NCI-H82 treated with DMSO at 0.1 percent for 48 hours (cell line): ENCODE data around the gene ARHGAP24.
A peak's percentile ranks its signal among the peaks of the same experiment; 100 is the strongest.
"Not testable (repeated sequence)": the region's sequence is repeated elsewhere in the genome, so short reads cannot be mapped to it uniquely, and the experiment has no call there.

Experiments
- DNase-seq: peaks from one replicate; lab custom pipeline; 2025; ENCODE audit not compliant: unreplicated experiment; lab: John Stamatoyannopoulos, UW

The ARHGAP24 gene

DNA sequence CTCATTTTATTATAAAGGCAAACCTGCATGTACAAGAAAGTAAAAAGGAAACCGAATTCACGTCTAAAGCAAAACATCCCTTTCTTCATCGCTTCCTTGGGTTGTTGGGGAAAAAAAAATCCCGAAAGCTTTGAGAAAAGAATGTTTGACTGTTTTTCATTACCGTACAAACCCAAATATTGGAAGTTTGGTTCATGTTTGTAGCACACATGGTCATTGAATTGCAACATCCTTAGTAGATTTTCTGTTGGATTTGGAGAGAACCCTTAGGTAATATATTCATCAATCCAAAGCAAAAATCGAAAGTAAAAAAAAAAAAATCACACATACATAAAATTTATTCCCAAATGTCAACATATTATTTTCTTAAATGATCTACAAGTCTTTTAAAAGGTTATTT is 464.6 kb downstream of the ARHGAP24 start:
- DNase-seq: no peak

DNA sequence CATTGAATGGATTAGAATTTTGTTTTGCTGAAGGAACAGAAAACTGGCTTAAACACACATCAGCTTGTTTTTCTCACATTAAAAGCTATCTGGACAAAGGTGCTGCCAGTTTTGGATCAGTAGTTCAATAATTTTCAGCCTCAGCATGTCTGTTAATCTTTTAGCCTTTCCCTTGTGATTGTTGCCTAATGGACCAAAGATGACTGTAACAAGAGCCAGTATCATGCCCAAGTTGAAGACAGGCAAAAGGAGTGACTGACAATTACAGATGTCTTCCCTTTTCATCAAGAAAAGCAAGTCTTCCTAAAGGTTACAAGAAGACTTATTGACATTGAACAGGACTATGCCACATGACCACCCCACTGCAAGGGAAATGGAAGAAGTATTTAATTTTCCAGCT is 465.2 kb downstream of the ARHGAP24 start:
- no peak for DNase-seq

DNA sequence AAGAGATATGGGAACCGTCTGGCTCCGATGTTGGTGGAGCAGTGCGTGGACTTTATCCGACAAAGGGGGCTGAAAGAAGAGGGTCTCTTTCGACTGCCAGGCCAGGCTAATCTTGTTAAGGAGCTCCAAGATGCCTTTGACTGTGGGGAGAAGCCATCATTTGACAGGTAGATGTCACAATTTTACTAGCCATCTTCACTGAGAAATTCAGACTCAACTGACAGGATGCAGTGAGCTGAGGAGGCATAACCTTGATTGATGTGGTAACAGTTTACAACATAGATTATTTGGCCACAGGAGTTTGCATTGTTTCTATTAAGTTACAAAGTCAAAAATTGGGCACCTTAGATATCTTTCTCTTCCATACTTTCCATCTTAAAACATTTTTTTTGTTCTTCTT is 467.2 kb downstream of the ARHGAP24 start:
- no peak for DNase-seq

DNA sequence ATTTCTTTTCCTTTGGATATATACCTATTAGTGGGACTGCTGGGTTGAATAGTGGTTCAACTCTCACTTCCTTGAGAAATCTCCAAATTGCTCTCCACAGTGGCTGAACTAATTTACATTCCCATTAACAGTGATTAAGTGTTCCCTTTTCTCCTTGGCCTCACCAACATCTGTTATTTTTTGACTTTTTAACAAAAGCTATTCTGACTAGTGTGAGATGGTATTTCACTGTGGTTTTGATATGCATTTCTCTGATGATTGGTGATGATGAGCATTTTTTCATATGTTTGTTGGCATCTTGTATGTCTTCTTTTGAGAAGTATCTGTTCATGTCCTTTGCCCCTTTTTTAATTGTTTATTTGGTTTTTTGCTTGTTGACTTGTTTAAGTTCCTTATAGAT is 471.9 kb downstream of the ARHGAP24 start:
- DNase-seq: no peak

DNA sequence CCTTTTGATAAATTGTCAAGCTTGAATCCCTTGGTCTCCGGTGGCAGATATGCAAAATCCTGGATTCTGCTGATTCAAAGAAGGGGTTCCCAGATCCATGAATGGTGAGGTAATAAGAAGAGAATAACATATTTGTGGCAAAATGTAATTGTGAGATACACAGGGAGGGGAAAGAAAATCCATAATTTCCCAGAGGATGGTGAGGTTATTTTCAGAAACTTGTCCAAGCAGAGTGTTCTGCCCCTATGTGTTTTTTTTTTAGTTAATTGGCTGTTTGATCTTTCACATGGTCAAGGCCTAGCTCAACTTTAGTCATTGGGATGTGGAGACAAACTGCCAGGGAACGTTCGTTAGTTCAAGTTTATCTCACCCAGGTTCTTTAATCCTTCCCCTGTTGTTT is 476.1 kb downstream of the ARHGAP24 start:
- no peak for DNase-seq

DNA sequence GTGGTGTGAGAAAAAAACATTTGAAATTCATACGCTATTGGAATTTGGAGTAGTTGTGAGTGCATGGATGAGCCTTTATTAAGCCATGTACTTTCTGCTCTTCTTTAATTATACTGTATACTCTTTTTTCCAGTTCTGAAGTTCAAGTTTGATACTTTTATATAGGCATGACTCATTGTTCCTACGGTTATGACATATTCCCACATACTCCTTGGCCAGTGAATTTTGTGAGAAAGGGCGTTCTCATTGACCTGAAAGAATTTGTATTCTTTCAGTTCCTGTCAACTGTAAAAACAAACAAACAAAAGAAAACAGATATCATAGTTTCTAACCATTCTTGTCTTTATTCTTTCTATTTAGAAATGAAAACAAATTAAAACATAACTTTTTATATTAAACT is 477.6 kb downstream of the ARHGAP24 start:
- DNase-seq: no peak

DNA sequence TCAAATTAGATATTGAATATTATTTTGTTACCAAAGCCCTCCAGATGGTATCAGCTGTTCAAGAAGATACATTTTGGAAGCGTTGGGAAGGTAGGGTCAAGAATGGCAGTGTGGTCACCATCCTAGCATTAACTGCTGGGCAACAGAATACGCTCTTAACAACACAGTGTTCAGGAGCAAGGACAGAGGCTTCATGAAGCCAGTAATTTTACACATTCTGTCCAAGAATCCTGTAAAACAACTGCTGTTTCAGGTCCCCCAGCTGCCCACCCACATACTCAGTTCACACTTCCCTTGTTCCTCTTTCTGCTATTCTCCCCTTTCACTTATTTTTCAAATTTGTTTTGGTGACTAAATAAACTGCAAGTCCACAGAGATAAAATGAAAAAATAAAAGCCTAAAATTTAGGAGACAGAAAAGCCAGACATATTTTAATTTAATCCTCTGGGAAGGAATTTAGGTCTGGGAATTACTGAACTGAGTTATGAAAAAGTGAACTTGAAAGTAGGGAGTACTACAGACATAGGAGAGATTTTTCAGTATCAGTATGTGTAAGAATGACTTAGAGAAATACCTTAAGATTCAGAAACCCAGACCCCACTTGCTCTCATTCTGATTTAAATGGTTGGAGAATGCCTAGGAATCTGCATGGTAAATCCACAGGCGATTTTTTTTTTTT is 478.2 kb downstream of the ARHGAP24 start:
- DNase-seq: no peak

DNA sequence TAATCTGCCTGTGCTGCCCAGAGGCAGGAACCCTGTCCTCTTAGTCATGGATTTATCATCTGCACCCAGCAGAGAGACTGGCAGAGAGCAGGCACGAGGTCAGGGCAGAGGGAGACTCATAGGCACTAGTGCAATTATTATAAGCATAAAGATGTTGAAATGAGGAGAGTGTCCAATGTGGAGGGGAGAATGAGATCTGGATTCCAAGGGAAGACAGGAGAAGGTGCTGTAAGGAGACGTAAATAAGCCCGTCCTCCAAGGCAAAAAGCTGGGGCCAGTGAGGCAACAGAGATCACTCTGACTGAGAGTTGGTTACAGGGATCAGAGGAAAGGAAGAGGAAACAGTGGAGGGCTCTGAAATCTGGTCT is 478.7 kb downstream of the ARHGAP24 start:
- DNase-seq: no peak

DNA sequence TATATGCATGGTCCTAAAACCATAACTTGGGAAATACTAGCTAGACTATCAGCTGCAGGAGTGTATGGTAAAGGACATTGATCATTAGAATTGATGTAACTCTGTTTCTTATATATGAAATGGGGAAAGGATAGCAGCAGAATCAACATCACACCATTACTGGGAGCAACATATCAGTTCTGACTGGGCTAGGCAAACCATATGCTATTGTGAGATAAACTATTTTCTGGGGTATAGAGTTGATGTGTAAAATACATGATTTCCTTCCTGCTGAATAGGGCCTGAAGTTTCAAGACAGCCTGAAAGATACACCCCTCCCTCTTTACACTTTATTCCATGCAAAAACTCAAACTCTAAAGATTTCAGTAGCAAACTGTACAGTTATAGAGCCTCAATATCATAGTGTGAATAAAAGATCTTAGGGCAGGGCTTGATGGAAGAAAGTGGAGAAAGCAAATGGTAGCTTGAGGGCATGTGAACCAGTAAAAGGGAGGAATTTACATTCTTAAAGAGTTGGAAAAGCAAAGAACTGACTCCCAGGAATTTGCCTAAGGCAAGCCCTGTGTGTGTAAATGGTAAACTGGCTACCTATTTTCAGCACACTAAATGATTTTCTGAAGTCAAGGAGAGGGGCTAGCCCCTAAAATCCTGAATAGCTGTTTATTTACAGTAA is 480.8 kb downstream of the ARHGAP24 start:
- no peak for DNase-seq

DNA sequence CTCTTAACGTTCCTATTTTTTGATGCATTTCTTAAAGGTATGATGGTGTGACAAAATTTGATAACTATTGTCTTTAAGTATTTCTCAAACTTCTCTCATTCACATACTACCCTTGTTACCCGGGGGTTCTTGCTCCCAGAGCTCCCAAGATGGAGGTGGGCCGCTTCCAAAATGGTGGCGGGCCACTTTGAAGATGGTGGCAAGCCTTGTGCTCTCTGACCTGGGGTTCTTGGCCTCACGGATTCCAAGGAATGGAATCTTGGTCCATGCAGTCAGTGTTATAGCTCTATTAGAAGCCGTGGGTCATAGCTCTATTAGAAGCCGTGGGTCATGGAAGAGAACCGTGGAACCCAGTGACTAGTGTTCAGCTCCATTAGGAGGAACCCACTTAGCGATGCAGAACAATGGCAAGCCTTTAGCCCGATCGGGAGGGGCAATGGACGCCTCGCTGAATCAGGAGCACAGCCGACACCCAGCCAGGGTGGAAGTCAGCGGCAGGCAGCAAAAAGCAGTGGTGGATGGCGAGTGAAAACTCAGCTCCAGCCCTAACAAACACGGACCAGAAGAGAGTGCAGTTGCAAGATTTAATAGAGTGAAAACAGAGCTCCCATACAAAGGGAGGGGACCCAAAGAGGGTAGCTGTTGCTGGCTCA is 481.5 kb downstream of the ARHGAP24 start:
- no peak for DNase-seq

DNA sequence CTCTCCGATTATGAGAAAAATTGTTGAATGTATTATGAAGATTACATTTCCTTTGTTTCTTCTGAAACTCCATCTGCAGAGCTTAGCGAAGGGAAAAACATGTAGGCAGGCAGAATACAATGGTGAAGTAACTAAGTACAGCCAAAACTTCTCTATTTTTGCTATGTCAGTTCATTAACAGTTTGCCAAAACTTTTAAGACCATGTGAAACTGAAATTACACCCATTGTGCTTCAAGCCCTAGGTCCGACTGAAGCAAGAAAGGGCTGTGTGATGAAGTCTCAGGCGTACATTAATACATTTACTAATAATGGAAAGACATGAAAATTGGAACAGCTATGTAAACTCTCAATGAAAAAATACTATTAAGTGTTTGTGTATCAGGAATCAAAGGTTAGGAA is 486.9 kb downstream of the ARHGAP24 start:
- DNase-seq: no peak

DNA sequence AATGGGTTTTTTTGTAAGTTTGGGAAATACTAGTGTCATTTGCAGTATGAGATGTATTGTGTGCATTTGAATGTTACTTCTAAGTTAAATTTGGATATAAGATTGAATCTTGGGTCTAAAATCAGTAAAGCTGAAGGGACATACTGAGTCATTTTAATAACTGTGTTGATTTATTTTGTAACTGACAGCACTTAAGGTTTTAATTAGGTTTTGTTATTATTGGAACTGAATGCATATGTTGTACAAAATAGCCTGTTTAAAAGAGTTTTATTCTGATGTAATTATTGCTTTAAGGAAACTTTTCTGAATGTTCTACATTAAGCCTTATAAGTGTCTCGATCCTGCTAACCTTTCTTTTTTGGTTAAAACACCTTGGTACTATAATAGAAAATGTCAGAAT is 488.3 kb downstream of the ARHGAP24 start:
- no peak for DNase-seq

DNA sequence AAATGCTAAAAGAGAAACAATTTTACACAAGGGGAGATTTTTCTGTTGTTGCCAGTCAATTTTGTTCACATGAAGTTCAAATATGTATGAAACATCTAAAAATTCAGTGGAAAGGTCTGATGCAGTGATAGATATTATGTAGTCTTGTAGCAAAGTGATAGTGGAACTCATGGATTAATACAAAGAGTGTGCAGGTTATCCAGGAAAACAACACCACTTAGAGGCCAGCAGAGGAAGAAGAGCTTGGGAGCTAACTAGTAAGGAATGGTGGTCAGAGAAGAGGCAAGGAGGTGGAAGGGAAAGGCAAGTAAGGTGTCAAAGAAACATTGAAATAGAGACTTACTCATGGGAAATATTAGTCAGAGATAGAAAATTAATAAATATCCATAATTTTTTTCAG is 489.3 kb downstream of the ARHGAP24 start:
- no peak for DNase-seq

DNA sequence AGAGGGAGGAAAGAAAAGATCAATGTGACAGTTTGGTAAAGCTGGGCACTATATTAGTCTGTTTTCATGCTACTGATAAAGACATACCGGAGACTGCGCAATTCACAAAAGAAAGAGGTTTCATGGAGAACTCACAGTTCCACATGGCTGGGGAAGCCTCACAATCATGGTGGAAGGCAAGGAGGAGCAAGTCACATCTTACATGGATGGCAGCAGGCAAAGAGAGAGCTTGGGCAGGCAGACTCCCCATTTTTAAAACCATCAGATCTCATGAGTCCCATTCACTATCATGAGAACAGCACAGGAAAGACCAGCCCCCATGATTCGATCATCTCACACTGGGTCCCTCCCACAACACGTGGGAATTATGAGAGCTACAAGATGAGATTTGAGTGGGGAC is 490.1 kb downstream of the ARHGAP24 start:
- not testable (repeated sequence) for DNase-seq

DNA sequence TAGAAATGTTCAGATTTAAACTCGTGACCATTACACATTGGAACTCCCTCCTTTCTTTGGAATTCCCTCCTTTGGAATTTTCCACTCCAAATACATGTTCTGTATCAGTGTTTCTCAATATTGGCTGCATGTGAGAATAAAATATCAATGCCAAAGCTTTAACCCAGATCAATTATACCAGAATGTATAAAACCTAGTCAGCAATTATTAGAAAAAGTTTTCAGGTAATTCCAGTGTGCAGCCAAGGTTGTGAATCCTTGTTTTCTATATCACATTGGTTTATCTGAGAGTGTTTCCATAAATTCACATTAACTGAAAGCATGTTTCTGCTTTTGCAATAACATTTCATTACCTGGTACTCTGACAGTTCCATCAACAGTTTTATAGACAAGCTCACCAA is 490.6 kb downstream of the ARHGAP24 start:
- no peak for DNase-seq

DNA sequence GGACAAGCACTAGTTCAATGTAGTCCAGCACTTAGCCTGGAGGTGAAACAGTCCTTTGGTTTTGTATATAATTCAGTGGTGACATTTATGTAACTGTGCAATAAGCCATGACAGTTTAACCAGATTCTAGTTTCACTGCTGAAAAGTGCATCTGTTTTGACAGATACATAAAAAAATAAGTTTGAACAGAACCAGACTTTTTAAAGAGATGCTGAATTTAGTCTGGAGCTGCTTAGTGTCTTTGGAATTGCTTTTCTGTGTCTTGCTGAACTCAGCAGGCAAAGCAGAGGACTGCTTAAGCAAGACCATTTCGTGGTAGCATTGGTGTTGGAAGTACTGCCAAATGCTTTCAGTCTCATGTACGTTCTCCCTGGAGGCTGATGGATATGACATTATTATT is 491.4 kb downstream of the ARHGAP24 start:
- DNase-seq: no peak

DNA sequence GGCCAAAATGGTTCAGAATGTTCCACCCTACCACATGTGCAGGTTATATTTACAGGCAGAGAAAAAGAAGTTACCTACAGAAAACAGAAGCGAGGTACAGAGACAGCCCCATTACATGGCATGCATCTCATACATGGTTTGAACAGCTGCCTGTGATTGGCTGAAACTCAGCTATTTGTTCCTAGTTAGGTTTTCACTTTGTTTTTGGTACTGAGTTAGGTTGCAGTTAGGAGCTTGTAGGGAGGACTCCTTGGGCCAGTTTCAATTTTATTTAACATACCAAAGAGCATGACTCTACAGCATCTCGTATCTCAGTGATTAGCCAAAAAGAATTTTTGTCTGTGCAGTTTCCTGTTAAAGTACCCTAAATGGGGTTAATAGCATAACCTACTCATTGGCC is 492.9 kb downstream of the ARHGAP24 start:
- DNase-seq: no peak

DNA sequence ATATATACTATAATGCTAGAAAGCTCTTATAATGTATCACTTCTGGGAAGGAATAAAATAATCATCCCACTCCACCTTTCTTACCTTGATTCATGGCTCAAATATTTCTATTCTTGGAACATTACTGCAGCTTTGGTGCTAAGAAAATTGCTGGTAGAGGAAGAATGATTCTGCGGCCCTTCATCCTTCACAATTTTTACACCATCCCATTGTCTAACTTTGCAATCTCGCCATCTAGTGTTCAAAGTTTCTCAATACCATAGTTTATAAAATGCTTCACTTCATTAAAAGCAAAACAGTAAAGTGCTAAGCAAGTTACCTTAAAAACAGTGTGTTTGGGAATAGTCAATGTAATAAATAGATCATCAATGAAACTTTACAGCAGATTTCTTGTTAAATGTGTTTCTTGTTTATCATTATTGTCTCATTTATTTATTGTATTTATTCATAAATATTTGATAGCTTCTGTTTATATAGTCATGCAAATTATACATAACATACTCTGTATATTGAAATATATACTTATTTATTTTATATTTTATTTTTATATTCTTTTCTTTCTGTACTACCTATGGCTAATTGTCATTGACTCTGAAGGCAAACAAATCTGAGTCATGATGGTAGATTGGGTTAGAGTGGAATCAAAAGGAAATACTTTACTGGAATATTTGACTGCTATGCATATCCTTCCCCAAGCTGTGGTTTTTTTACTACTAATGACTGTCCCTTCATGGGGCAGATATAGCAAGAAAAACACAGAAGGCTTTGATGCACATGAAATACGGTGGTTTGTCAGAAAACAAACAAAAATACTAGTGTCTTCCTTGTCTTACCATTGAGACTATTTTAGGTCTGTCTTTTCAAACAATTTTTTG is 494.2 kb downstream of the ARHGAP24 start:
- DNase-seq: peak; percentile 4

DNA sequence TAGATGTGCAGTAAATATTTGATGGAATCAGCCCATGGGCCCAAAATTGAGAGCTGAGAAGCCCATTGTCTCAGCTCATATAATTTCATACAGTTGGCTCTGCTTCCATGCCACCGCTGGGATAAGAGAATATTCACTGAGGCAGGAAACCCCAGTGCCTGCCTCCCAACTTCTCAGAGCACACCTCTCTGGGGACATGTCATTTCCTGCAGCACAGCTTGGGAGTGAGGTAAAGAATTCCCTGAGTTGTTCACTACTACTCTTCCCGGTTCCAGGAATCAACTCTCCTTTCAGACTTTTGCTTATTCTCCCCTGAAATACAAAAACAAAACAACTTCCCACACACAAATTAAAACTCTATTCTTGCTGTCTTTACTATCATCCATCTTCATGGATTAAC is 495.6 kb downstream of the ARHGAP24 start:
- no peak for DNase-seq

DNA sequence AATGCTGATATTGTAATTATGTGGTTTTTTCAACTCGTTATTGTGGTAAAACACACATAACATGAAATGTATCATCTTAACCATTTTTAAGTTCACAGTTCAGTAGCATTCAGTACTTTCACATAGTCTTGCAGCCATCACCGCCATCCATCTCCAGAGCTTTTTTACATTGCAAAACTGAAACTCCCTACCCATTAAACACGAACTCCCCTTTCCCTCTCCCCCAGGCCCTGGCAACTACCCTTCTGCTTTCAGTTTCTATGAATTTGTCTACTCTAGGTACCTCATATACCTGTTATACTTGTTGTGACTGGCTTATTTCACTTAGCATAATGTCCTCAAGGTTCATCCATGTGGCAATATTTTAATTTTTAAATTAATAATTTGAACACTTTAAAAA is 504.3 kb downstream of the ARHGAP24 start:
- no peak for DNase-seq

DNA sequence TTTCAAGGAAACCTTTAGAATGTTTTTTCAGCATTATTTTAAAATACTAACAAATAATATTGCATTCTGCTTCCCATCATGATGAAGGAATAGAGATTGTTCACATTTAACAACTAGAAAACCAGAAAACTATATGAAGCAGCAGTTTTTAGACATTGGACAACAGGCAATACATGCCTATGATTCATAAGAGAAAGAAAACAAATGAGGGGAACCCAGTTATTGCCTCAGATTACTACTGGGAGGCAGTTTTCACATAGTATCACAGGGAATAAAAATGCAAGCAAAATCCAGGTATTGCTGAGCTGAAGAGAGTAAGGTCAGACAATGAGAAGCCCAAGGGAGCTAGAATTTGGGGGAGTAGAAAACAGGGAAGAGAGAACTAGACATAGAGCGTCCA is 511.3 kb downstream of the ARHGAP24 start:
- DNase-seq: no peak

DNA sequence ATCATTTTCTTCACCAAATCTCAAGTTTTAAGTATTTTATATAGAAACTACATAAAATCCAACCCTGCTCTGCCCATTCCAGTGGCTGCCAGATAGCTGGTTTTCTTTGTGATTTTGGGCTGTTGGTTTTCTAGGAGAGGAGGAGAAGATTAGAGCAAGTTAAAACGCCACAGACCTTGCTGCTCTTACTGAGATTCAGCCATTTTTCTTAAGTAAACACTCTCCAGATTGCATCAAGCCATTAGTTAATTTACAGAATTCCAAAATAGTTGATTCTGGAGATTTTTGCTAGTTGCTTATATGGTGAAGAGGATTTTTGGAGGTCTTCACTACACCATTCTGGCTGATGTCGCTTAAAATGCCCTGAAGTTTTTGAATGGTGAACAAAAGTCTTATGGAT is 518.7 kb downstream of the ARHGAP24 start:
- DNase-seq: no peak
